HepG2 (cell line): ENCODE results near the gene CDT1. TPM values are rescaled to one million over a fixed set of nuclear protein-coding genes. Genes with fewer than 3 reads are reported as not detected.

Source experiments
- ATAC-seq: fragments of 200-7000 bp; cut with Tn5 transposase; 3 replicates; pipeline ENCODE4 v1.9.1; 2020; ENCODE audit warnings: mild to moderate bottlenecking, moderate library complexity
- BruUV-seq: library from RNA; stranded (reverse); fragments of 400-500 nt; replicated peaks from 2 replicates; lab custom pipeline; 2021; lab: Mats Ljungman, UMichigan
- CTCF ChIA-PET: fragments of 300-600 bp; formaldehyde crosslinking; extraction: SDS; loops from one replicate; lab custom pipeline; 2021; ENCODE audit warnings: low total read pairs, inconsistent platforms, low intra/inter-chr PET ratio; lab: Yijun Ruan, JAX
- POLR2A ChIA-PET: fragments of 350-600 bp; sonication (Branson Sonifier 250); formaldehyde crosslinking; loops from one replicate; lab custom pipeline; 2020; ENCODE audit warnings: antibody characterized with exemption, inconsistent platforms; lab: Yijun Ruan, JAX
- DNase-seq: peaks from one replicate; pipeline ENCODE4 v3.0.0-alpha.2; 2015; ENCODE audit warnings: low spot score
- FAIRE-seq: peaks from 3 replicates; lab custom pipeline; 2011; peaks lifted over from hg19 to GRCh38; lab: Jason Lieb, UNC
- H2AFZ ChIP-seq: one replicate; pipeline ENCODE4 v1.6.1; 2011; ENCODE audit warnings: low read length, inconsistent platforms
- H3K27ac ChIP-seq: fragments of 300-600 bp; 3 replicates; pipeline ENCODE4 v1.8.0; 2011; ENCODE audit warnings: mixed run types, mild to moderate bottlenecking, mixed read lengths, low read length, inconsistent platforms; ENCODE audit not compliant: insufficient read depth; ENCODE audit errors: extremely low read length
- H3K27me3 ChIP-seq, 2 experiments: fragments of 200-600 bp in 1 of 2; 2 replicates in 1 of 2; 3 replicates in 1 of 2; pipeline versions ENCODE4 v1.6.0 to v1.8.0; 2011; ENCODE audit warnings: low read length in 2 of 2, mild to moderate bottlenecking in 2 of 2, moderate library complexity in 2 of 2, inconsistent platforms in 1 of 2; ENCODE audit not compliant: insufficient read depth in 2 of 2, control insufficient read depth in 1 of 2
- H3K36me3 ChIP-seq, 2 experiments: fragments of 200-600 bp in 1 of 2; replicated peaks in 1 of 2; 2 replicates in 1 of 2; 3 replicates in 1 of 2; pipeline versions ENCODE4 v1.5.1 to v1.8.0; 2011; ENCODE audit warnings: low read length in 2 of 2, inconsistent platforms in 1 of 2; ENCODE audit not compliant: insufficient read depth in 2 of 2, control insufficient read depth in 1 of 2
- H3K4me1 ChIP-seq: 2 replicates; pipeline ENCODE4 v1.5.1; 2012; ENCODE audit warnings: low read length, inconsistent platforms; ENCODE audit not compliant: insufficient read depth
- H3K4me2 ChIP-seq: 2 replicates; pipeline ENCODE4 v1.6.0; 2011; ENCODE audit warnings: low read depth, low read length, inconsistent platforms
- H3K4me3 ChIP-seq, 3 experiments: fragments of 200-600 bp in 1 of 3; sonication (generic), shearing (Covaris generic) in 1 of 3; replicated peaks in 1 of 3; 2 replicates each; pipeline ENCODE4 v1.5.1; 2011 to 2016; ENCODE audit warnings: low read length in 3 of 3, inconsistent platforms in 2 of 3, low read depth in 2 of 3, mild to moderate bottlenecking in 2 of 3, control low read depth in 1 of 3, mixed read lengths in 1 of 3; ENCODE audit not compliant: insufficient read depth in 1 of 3
- H3K79me2 ChIP-seq: one replicate; pipeline ENCODE4 v1.6.1; 2011; ENCODE audit warnings: low read length, inconsistent platforms; ENCODE audit not compliant: insufficient read depth
- H3K9ac ChIP-seq: 2 replicates; pipeline ENCODE4 v1.6.0; 2011; ENCODE audit warnings: mild to moderate bottlenecking, low read depth, low read length, inconsistent platforms; ENCODE audit not compliant: insufficient read depth
- H3K9me3 ChIP-seq: 2 replicates; pipeline ENCODE4 v1.5.1; 2012; ENCODE audit warnings: mild to moderate bottlenecking, low read length
- H4K20me1 ChIP-seq: 2 replicates; pipeline ENCODE4 v1.6.0; 2011; ENCODE audit warnings: inconsistent platforms, mild to moderate bottlenecking, low read length, moderate library complexity; ENCODE audit not compliant: insufficient read depth
- GPBP1L1 ChIP-seq: sonication (generic); formaldehyde crosslinking; IDR thresholded peaks from 2 replicates; pipeline ENCODE4 v1.5.0; 2020; ENCODE audit warnings: mild to moderate bottlenecking, missing genetic modification reagents
- HCFC1 ChIP-seq: fragments of 150-350 bp; IDR thresholded peaks from 2 replicates; pipeline ENCODE4 v1.6.1; 2014; ENCODE audit warnings: low read depth, low read length
- HINFP ChIP-seq: sonication (generic); formaldehyde crosslinking; IDR thresholded peaks from 2 replicates; pipeline ENCODE4 v1.4.0; 2020; ENCODE audit warnings: low read depth, mild to moderate bottlenecking, missing genetic modification reagents
- HNRNPH1 ChIP-seq: fragments of 200-400 bp; formaldehyde crosslinking; optimal IDR thresholded peaks from 2 replicates; pipeline ENCODE3; 2017; ENCODE audit warnings: mild to moderate bottlenecking, low read depth, low read length
- HNRNPL ChIP-seq: fragments of 200-400 bp; formaldehyde crosslinking; IDR thresholded peaks from 2 replicates; pipeline ENCODE4 v1.6.1; 2017; ENCODE audit warnings: mild to moderate bottlenecking, low read depth, low read length
- MEIS2 ChIP-seq: sonication (generic); formaldehyde crosslinking; IDR thresholded peaks from 2 replicates; pipeline ENCODE4 v1.9.0; 2021; ENCODE audit warnings: mild to moderate bottlenecking, missing genetic modification reagents
- PAX8 ChIP-seq: sonication (generic); formaldehyde crosslinking; IDR thresholded peaks from 2 replicates; pipeline ENCODE4 v1.8.0; 2022; ENCODE audit warnings: mild to moderate bottlenecking, missing genetic modification reagents, borderline replicate concordance
- RAD51 ChIP-seq: fragments of 450-650 bp; IDR thresholded peaks from 2 replicates; pipeline ENCODE4 v1.6.1; 2016; ENCODE audit warnings: borderline replicate concordance
- SIN3B ChIP-seq: fragments of 150-350 bp; IDR thresholded peaks from 2 replicates; pipeline ENCODE4 v1.6.1; 2014; ENCODE audit warnings: low read length
- SMAD9 ChIP-seq: sonication (generic); formaldehyde crosslinking; IDR thresholded peaks from 2 replicates; pipeline ENCODE4 v1.5.1; 2020; ENCODE audit warnings: mild to moderate bottlenecking, missing genetic modification reagents
- SNAI1 ChIP-seq: sonication (generic); formaldehyde crosslinking; IDR thresholded peaks from 2 replicates; pipeline ENCODE4 v1.5.0; 2020; ENCODE audit warnings: mild to moderate bottlenecking, missing genetic modification reagents, borderline replicate concordance
- ZBTB21 ChIP-seq: sonication (generic); formaldehyde crosslinking; IDR thresholded peaks from 2 replicates; pipeline ENCODE4 v1.4.0; 2020; ENCODE audit warnings: missing genetic modification reagents
- ZBTB38 ChIP-seq: sonication (generic); formaldehyde crosslinking; IDR thresholded peaks from 2 replicates; pipeline ENCODE4 v1.5.1; 2020; ENCODE audit warnings: mild to moderate bottlenecking, missing genetic modification reagents
- ZNF329 ChIP-seq: sonication (generic); formaldehyde crosslinking; IDR thresholded peaks from 2 replicates; pipeline ENCODE4 v1.9.0; 2021; ENCODE audit warnings: low read depth, mild to moderate bottlenecking, missing genetic modification reagents
- ZNF562 ChIP-seq: sonication (generic); formaldehyde crosslinking; IDR thresholded peaks from 2 replicates; pipeline ENCODE4 v1.8.0; 2022; ENCODE audit warnings: missing genetic modification reagents, borderline replicate concordance
- ZNF784 ChIP-seq: sonication (generic); formaldehyde crosslinking; IDR thresholded peaks from 2 replicates; pipeline ENCODE4 v1.5.1; 2020; ENCODE audit warnings: missing genetic modification reagents, mild to moderate bottlenecking, borderline replicate concordance
- WGBS: methylation state at CpG from one replicate; pipeline ENCODE4 v1.1.6; 2017; ENCODE audit warnings: low lambda C conversion rate; 5-methylcytosine and 5-hydroxymethylcytosine counted together
- in situ Hi-C: cut with HindIII; loops from 2 replicates; pipeline ENCODE4 v1.10.0; 2017; ENCODE audit warnings: low pct_unique_long_range_greater_than_20kb; ENCODE audit not compliant: extremely low pct_ligation_motif_present
- intact Hi-C: fragments of 100-400 bp; cut with micrococcal nuclease; formaldehyde crosslinking; loops from one replicate; pipeline ENCODE4 v1.10.0; 2022; ENCODE audit not compliant: unreplicated experiment
- polyA plus RNA-seq, 8 experiments: library from polyadenylated mRNA; depleted of rRNA in 3 of 8; stranded (reverse) in 7 of 8; unstranded in 1 of 8; fragments of >200 nt; fragmentation: Illumina TruSeq in 4 of 8; extraction: Trizol in 4 of 8; gene quantifications; 2 replicates each; pipeline versions ENCODE4 v1.2.1 to v1.2.3, GENCODE V29; 2011 to 2016; ENCODE audit warnings: low read depth in 4 of 8, missing spikeins in 1 of 8, mixed read lengths in 1 of 8; ENCODE audit not compliant: insufficient read depth in 1 of 8
- total RNA-seq, 5 experiments: library from RNA; depleted of rRNA; stranded (reverse); fragments of >200 nt; fragmentation: Illumina TruSeq; extraction: Trizol; gene quantifications; 2 replicates each; pipeline ENCODE4 v1.2.3, GENCODE V29; 2016; ENCODE audit warnings: low read depth in 1 of 5
- TF ChIP-seq, protein P1 (sequence below): sonication (generic); formaldehyde crosslinking; IDR thresholded peaks from 2 replicates; pipeline ENCODE4 v1.5.1; 2020; ENCODE audit warnings: mild to moderate bottlenecking, missing genetic modification reagents, moderate library complexity
- TF ChIP-seq, protein P2 (sequence below): sonication (generic); formaldehyde crosslinking; IDR thresholded peaks from 2 replicates; pipeline ENCODE4 v1.4.0; 2020; ENCODE audit warnings: missing genetic modification reagents
- TF ChIP-seq, protein P3 (sequence below): sonication (generic); formaldehyde crosslinking; IDR thresholded peaks from 2 replicates; pipeline ENCODE4 v1.4.0; 2020; ENCODE audit warnings: missing genetic modification reagents

The CDT1 gene
- total and polyA plus RNA-seq, 2 of the 13 experiments (the other 11 are each of a cell fraction or from before 2014, with no cell fraction given): 23.1 to 23.8 TPM

DNA sequence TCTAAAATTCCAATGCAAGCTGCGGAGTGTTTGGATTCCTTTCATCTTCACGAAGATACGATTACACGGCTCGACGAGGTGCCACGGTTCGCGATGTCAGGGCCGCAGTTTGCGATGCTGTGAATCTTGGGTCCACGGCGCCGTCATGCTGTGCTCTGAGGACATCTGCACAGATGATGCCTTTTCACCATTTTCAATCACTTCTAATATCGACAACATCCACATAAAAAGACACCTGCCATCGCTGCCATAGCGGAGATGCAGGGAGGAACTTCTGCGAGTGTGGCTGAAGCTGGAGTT is 14.9 kb downstream of the CDT1 start:
- Histone ChIP-seq H3K4me3 (no peak overlapping the region), H3K4me2 (no peak overlapping the region), H3K9ac (no peak overlapping the region), H3K79me2 (no peaks in the 10 kb centered on the region), H4K20me1 (no peaks in the 10 kb centered on the region), H3K4me1 (peaks cover 29% of the 10 kb centered on the region), H3K36me3 (no peaks in the 10 kb centered on the region), H2AFZ (no peak overlapping the region), H3K9me3 (no peaks in the 10 kb centered on the region), H3K27me3 (peaks cover 0 to 5% of the 10 kb centered on the region in 2 experiments; a peak in 1 of 5 replicates), H3K27ac (no peak overlapping the region)
- FAIRE-seq (no peak), ATAC-seq (no peak), DNase-seq (no peak)
- in situ Hi-C loops (loop anchor here (5.0 kb wide), 1 partner anchor 349 kb away; no protein-coding TSS in a partner anchor), intact Hi-C loops (loop anchor here (5.0 kb wide), 2 partner anchors 39 to 349 kb away; partner anchors contain the start of genes GALNS and TRAPPC2L)
- no TSS peak for BruUV-seq
- CTCF ChIA-PET: no interaction called here
- WGBS: 70% methylated on average over 18 of the region's 18 CpGs
- POLR2A ChIA-PET: no interaction called here
- TF ChIP-seq SMAD9 (CRISPR knock-in tag): no peak
- no peak for TF ChIP-seq ZNF329 (CRISPR knock-in tag)
- peak; percentile 7; the same call in 1 of the 2 replicates for TF ChIP-seq ZBTB21 (CRISPR knock-in tag)
- peak; percentile 52; the same call in 1 of the 2 replicates for TF ChIP-seq ZBTB38 (CRISPR knock-in tag)
- TF ChIP-seq SNAI1 (CRISPR knock-in tag): no peak
- TF ChIP-seq, protein P1, sequence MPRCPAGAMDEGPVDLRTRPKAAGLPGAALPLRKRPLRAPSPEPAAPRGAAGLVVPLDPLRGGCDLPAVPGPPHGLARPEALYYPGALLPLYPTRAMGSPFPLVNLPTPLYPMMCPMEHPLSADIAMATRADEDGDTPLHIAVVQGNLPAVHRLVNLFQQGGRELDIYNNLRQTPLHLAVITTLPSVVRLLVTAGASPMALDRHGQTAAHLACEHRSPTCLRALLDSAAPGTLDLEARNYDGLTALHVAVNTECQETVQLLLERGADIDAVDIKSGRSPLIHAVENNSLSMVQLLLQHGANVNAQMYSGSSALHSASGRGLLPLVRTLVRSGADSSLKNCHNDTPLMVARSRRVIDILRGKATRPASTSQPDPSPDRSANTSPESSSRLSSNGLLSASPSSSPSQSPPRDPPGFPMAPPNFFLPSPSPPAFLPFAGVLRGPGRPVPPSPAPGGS: no peak
- no peak for TF ChIP-seq ZNF784
- TF ChIP-seq RAD51: no peak
- TF ChIP-seq MEIS2 (CRISPR knock-in tag): no peak
- no peak for TF ChIP-seq SIN3B
- no peak for TF ChIP-seq PAX8 (CRISPR knock-in tag)
- TF ChIP-seq HNRNPL: no peak
- TF ChIP-seq, protein P2, sequence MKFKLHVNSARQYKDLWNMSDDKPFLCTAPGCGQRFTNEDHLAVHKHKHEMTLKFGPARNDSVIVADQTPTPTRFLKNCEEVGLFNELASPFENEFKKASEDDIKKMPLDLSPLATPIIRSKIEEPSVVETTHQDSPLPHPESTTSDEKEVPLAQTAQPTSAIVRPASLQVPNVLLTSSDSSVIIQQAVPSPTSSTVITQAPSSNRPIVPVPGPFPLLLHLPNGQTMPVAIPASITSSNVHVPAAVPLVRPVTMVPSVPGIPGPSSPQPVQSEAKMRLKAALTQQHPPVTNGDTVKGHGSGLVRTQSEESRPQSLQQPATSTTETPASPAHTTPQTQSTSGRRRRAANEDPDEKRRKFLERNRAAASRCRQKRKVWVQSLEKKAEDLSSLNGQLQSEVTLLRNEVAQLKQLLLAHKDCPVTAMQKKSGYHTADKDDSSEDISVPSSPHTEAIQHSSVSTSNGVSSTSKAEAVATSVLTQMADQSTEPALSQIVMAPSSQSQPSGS (CRISPR knock-in tag): no peak
- TF ChIP-seq HNRNPH1: no peak
- no peak for TF ChIP-seq HCFC1
- no peak for TF ChIP-seq HINFP (CRISPR knock-in tag)
- TF ChIP-seq, protein P3, sequence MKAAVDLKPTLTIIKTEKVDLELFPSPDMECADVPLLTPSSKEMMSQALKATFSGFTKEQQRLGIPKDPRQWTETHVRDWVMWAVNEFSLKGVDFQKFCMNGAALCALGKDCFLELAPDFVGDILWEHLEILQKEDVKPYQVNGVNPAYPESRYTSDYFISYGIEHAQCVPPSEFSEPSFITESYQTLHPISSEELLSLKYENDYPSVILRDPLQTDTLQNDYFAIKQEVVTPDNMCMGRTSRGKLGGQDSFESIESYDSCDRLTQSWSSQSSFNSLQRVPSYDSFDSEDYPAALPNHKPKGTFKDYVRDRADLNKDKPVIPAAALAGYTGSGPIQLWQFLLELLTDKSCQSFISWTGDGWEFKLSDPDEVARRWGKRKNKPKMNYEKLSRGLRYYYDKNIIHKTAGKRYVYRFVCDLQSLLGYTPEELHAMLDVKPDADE (CRISPR knock-in tag): no peak
- no peak for TF ChIP-seq ZNF562 (CRISPR knock-in tag)
- no peak for TF ChIP-seq GPBP1L1
